T-helper 17 cell (primary cell): ENCODE data around the gene MERTK. TPM values are rescaled to one million over a fixed set of nuclear protein-coding genes. Genes with fewer than 3 reads are reported as not detected.
A peak's percentile ranks its signal among the peaks of the same experiment; 100 is the strongest.
"Not testable (repeated sequence)": the region's sequence is repeated elsewhere in the genome, so short reads cannot be mapped to it uniquely, and the experiment has no call there.

Experiments
- ATAC-seq: fragments of 150-1000 bp; cut with Tn5 transposase; 2 replicates; pipeline ENCODE4 v1.10.0; 2021; ENCODE audit warnings: mild to moderate bottlenecking, moderate library complexity
- DNase-seq, 3 donors: peaks; one replicate each; pipeline versions ENCODE4 v3.0.0 to v3.0.0-alpha.2; 2020 to 2021
- H3K9me3 ChIP-seq: one replicate; pipeline ENCODE4 v1.7.0; 2013; ENCODE audit warnings: low read length, mild to moderate bottlenecking; ENCODE audit not compliant: control insufficient read depth, poor library complexity, severe bottlenecking
- H3K27ac Mint-ChIP-seq: one replicate; pipeline ENCODE4 v1.8.0; 2022; ENCODE audit warnings: mild to moderate bottlenecking, moderate library complexity, mixed read lengths
- H3K27me3 Mint-ChIP-seq: one replicate; pipeline ENCODE4 v1.8.0; 2022; ENCODE audit warnings: mixed read lengths
- H3K36me3 Mint-ChIP-seq: one replicate; pipeline ENCODE4 v1.8.0; 2022; ENCODE audit warnings: low read depth, mixed read lengths
- H3K4me1 Mint-ChIP-seq: one replicate; pipeline ENCODE4 v1.8.0; 2022; ENCODE audit warnings: mild to moderate bottlenecking, mixed read lengths
- H3K4me3 Mint-ChIP-seq: one replicate; pipeline ENCODE4 v1.8.0; 2022; ENCODE audit warnings: mild to moderate bottlenecking, moderate library complexity, mixed read lengths
- total RNA-seq, 4 donors: library from RNA in 2 of 4; stranded (reverse) in 2 of 4; gene quantifications; one replicate each; pipeline ENCODE4 v1.2.3 and lab custom pipeline; 2022 to 2026

The MERTK gene
- total RNA-seq, 2 donors from 2014 or later, result 0.12 to 0.13 TPM

DNA sequence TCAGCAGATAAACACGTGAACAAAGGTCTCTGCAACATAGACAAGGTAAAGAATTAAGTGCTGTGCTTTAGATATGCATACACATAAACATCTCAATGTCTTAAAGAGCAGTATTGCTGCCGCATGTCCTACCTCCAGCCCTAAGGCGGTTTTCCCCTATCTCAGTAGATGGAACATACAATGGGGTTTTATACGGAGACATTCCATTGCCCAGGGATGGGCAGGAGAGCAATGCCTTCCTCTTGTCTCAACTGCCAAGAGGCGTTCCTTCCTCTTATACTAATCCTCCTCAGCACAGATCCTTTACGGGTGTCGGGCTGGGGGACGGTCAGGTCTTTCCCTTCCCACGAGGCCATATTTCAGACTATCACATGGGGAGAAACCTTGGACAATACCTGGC lies 64.7 kb downstream of the MERTK start:
- H3K4me1 Mint-ChIP-seq, DNase-seq, H3K4me3 Mint-ChIP-seq, H3K27ac Mint-ChIP-seq, H3K9me3 ChIP-seq, H3K36me3 Mint-ChIP-seq, ATAC-seq: not testable (repeated sequence)
- H3K27me3 Mint-ChIP-seq, result peaks cover 21% of the 10 kb centered on the region

DNA sequence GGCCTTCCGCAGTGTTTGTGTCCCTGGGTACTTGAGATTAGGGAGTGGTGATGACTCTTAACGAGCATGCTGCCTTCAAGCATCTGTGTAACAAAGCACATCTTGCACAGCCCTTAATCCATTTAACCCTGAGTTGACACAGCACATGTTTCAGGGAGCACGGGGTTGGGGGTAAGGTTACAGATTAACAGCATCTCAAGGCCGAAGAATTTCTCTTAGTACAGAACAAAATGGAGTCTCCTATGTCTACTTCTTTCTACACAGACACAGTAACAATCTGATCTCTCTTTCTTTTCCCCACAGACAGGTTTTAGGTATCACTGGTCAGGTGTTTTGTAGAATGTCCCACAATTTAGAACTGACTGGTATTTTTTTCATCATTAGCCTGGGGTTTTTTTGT lies 65.1 kb downstream of the MERTK start:
- not testable (repeated sequence) for DNase-seq, H3K4me3 Mint-ChIP-seq, H3K4me1 Mint-ChIP-seq, H3K27ac Mint-ChIP-seq, ATAC-seq, H3K9me3 ChIP-seq, H3K36me3 Mint-ChIP-seq
- H3K27me3 Mint-ChIP-seq, result peaks cover 19% of the 10 kb centered on the region

DNA sequence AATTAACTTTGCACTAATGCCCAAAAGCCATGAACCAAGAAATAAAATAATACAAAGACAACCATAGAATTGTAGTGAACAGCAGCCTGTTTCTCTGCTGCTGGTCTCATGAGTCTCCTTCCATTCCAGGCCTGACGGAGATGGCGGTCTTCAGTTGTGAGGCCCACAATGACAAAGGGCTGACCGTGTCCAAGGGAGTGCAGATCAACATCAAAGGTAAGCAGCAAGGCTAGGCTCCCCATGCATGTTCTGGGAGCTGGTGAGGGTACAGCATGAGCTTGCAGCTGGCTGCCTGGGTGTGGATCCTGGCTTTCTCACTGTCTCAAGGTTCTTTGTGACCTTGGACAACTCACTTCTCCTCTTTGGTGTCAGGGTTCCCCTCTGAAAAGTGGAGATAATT lies 66.7 kb downstream of the MERTK start:
- no peak for ATAC-seq
- no peak overlapping the region for H3K27ac Mint-ChIP-seq
- H3K27me3 Mint-ChIP-seq, result peaks cover 15% of the 10 kb centered on the region
- no peak for DNase-seq
- no peaks in the 10 kb centered on the region for H3K9me3 ChIP-seq
- H3K4me3 Mint-ChIP-seq, result no peak overlapping the region
- no peaks in the 10 kb centered on the region for H3K36me3 Mint-ChIP-seq
- H3K4me1 Mint-ChIP-seq, result peaks cover 3% of the 10 kb centered on the region

DNA sequence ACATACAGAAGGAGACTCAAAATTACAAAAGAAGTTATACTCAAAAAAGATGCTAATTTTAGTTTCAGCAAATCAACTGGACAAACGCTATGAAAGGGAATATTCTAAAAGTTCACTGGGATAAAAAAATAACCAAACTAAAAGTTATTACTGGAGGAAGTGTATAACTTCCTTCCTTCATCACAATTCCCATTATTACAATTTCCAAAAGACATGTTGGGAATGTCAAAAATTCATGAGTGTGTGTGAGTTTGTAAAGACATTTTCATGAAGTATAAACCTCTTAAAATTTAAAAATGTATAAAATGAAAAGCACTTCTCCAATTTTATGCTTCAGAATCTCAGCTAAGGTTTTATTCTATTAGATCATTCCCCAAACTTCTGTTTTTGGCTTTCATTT lies 67.8 kb downstream of the MERTK start:
- no peaks in the 10 kb centered on the region for H3K9me3 ChIP-seq
- Mint-ChIP-seq H3K36me3 (no peaks in the 10 kb centered on the region), H3K27ac (no peak overlapping the region), H3K27me3 (peaks cover 15% of the 10 kb centered on the region), H3K4me3 (no peak overlapping the region), H3K4me1 (peaks cover 3% of the 10 kb centered on the region)
- ATAC-seq (no peak), DNase-seq (no peak)

DNA sequence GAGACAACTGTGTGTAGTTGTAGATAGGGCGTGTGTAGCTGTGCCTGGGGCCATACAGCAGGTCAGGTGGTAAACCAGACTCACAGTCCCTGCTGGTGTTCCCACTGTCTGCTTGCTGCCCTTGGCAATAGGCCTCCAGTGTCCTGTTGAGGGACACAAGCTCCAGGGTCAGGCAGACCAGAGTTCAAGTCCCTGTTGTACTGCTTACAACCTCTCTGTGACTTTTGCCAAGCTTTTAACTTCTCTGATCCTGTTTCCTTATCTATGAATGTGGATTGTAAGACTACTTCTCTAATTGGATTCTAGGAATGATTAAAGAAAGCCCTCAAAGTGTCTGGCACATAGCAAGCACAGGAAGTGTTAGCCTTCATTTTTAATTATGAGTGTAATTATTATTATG lies 68.6 kb downstream of the MERTK start:
- no peaks in the 10 kb centered on the region for H3K9me3 ChIP-seq
- Mint-ChIP-seq H3K27ac (no peak overlapping the region), H3K27me3 (peaks cover 21% of the 10 kb centered on the region), H3K36me3 (no peaks in the 10 kb centered on the region), H3K4me3 (no peak overlapping the region), H3K4me1 (peaks cover 4% of the 10 kb centered on the region)
- no peak for DNase-seq
- ATAC-seq, result no peak

DNA sequence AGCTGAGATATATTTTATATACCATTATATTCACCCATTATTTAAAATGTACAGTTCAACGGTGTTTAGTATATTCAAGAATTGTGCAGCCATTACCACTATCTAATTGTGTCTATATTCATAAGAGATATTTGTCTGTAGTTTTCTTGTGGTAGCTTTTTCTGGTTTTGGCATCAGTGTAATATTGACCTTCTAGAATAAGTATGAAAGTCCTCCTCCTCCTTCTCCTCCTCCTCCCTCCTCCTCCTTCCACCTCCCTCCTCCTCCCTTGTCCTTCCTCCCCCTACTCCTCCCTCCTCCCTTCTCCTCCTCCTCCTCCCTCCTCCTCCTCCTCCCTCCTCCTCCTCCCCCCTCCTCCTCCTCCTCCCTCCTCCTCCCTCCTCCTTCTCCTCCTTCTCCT lies 72.0 kb downstream of the MERTK start:
- Mint-ChIP-seq H3K27me3 (peaks cover 28% of the 10 kb centered on the region), H3K27ac (no peak overlapping the region), H3K36me3 (peaks cover 5% of the 10 kb centered on the region), H3K4me1 (peaks cover 7% of the 10 kb centered on the region), H3K4me3 (no peak overlapping the region)
- DNase-seq (no peak), ATAC-seq (no peak)
- no peaks in the 10 kb centered on the region for H3K9me3 ChIP-seq

DNA sequence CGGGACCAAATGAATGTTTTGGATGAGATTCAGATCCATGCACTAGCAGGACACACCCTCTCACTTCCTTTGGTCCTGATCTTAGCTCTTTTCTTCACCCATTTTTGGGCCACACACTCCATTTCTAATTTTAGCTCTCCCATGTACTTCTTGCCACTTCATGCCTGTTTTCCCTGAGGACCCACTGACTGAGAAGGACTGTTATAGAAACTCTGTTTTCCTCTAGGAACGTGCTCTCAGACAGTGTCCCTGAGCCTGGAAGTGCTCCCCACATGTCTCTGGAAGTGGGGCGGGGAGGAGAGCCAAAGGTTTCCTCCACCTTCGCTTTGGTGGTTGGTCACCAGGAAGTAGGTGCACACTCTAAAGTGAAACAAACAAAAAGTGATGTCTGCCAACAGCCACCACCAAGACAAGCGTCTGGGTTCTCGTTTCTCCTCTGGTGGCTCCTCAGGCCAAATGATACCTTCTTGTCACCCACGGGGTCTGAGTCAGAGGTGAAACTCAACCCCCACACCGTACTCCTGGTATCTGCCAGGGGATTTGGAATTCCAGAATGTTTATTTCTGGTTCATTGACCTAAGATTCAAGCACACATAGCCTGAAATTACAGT lies 74.7 kb downstream of the MERTK start:
- DNase-seq, result no peak
- H3K4me3 Mint-ChIP-seq, result no peak overlapping the region
- H3K9me3 ChIP-seq, result no peaks in the 10 kb centered on the region
- peaks cover 5% of the 10 kb centered on the region for H3K4me1 Mint-ChIP-seq
- peaks cover 23% of the 10 kb centered on the region for H3K27me3 Mint-ChIP-seq
- no peak overlapping the region for H3K27ac Mint-ChIP-seq
- H3K36me3 Mint-ChIP-seq, result peaks cover 5% of the 10 kb centered on the region
- no peak for ATAC-seq

DNA sequence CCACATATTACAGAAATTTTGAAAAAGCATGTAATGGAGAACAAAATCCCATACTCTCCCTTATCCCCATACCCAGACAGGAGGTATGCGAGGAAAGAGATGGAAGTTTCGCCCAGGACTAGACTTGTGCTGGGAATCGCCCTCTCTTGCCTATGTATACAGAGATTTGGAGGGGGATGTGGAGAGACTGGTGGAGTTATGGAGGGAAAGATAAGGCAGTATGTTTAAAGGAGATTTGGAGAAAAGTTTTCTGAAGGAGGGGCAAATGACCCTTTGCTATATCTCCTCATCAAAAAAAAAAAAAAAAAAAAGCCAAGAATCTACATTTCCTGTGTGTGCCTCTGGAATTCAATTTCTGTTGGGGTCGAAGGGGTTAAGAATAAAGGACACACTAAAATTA lies 75.3 kb downstream of the MERTK start:
- no peaks in the 10 kb centered on the region for H3K9me3 ChIP-seq
- H3K36me3 Mint-ChIP-seq, result peaks cover 5% of the 10 kb centered on the region
- peaks cover 23% of the 10 kb centered on the region for H3K27me3 Mint-ChIP-seq
- ATAC-seq (no peak), DNase-seq (no peak)
- H3K27ac Mint-ChIP-seq, result no peak overlapping the region
- peaks cover 5% of the 10 kb centered on the region for H3K4me1 Mint-ChIP-seq
- H3K4me3 Mint-ChIP-seq, result no peak overlapping the region

DNA sequence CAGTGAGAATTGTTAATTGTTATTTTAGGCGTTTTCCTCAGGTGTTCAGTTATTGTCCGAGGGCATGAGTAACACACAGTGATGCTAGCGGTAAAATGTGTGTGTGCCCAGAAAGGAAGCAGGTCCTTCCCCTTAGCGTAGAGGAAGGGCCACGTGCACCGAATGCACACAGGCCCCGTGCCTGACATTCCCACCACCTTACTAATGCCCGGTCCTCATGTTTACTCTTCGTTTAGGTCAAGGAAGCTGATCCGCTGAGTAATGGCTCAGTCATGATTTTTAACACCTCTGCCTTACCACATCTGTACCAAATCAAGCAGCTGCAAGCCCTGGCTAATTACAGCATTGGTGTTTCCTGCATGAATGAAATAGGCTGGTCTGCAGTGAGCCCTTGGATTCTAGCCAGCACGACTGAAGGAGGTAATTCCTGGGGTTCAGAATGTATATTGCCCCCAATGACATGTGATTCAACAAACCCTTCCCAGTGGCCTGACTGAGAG lies 76.7 kb downstream of the MERTK start:
- Mint-ChIP-seq H3K4me1 (peaks cover 5% of the 10 kb centered on the region), H3K27me3 (peaks cover 23% of the 10 kb centered on the region), H3K36me3 (peaks cover 5% of the 10 kb centered on the region), H3K27ac (no peak overlapping the region), H3K4me3 (no peak overlapping the region)
- no peak for ATAC-seq
- no peak for DNase-seq
- H3K9me3 ChIP-seq, result no peaks in the 10 kb centered on the region

DNA sequence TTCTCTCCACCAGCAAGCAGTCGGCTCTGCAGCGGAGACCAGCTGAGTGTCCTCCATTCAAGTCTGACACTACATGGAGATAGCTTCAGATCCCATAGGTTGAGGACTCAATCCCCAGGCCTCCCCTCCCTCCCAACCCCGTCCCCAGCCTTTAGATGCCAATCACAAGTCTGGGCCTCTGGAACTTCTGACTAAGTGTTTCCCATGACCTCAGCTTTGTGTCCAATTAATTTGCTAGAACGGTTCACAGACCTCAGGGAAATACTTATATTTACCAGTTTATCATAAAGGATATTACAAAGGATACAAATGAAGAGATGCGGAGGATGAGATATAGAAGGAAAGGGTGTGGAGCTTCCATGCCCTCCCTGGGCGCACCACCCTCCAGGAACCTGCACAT lies 77.4 kb downstream of the MERTK start:
- Mint-ChIP-seq H3K27me3 (peaks cover 23% of the 10 kb centered on the region), H3K27ac (no peak overlapping the region), H3K4me3 (no peak overlapping the region), H3K4me1 (peaks cover 5% of the 10 kb centered on the region), H3K36me3 (peaks cover 5% of the 10 kb centered on the region)
- H3K9me3 ChIP-seq, result no peaks in the 10 kb centered on the region
- DNase-seq (no peak), ATAC-seq (no peak)

DNA sequence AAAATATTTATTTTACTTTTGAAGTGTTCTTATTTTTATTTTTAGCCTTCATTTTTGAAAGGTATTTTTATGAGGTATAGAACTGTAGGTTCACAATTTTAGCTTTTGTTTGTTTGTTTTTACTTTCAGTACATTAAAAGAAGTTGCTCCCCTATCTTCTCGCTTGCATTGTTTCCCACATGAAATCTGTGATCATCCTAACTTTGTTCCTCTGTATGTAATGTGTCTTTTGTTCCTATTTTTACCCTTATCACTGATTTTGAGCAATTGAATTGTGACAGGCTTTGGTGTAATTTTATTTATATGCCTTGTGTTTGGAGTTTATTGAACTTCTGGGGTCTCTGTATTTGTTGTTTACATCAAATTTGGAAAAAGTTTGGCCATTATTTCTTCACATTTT lies 78.8 kb downstream of the MERTK start:
- Mint-ChIP-seq H3K36me3 (peaks cover 5% of the 10 kb centered on the region), H3K4me1 (peaks cover 3% of the 10 kb centered on the region), H3K27ac (no peak overlapping the region), H3K27me3 (peaks cover 16% of the 10 kb centered on the region), H3K4me3 (no peak overlapping the region)
- ATAC-seq (no peak), DNase-seq (no peak)
- no peaks in the 10 kb centered on the region for H3K9me3 ChIP-seq

DNA sequence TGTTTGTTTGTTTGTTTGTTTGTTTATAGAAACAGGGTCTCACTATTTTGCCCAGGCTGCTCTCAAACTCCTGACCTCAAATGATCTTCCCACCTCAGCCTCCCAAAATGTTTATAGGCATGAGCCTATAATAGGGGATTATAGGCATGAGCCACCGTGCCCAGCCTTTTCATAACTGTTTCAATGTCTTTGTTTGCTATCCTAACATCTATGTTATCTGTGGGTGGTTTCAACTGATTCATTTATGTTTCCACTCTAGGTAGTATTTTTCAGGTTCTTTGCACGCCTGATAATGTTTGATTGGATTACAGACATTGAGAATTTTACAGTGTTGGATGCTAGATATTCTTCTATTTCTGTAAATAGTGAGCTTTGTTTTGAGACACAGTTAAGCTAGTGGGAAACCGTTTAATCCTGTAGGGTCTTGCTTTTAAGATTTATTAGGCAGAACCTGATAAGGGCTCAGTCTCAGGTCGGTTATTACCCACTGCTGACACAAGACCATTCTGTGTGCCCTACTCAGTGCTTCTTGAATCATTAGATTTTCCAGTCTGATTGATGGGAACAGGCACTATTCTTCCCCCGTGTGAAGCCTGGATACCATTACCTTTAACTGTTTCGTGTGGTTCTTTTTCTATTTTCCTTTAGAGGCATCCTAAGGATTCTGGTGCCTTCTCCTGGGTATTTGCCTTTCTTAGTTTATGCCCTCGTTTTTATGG lies 80.2 kb downstream of the MERTK start:
- H3K27ac Mint-ChIP-seq, result no peak overlapping the region
- no peaks in the 10 kb centered on the region for H3K9me3 ChIP-seq
- DNase-seq, result no peak
- peaks cover 5% of the 10 kb centered on the region for H3K4me1 Mint-ChIP-seq
- peaks cover 11% of the 10 kb centered on the region for H3K27me3 Mint-ChIP-seq
- no peak for ATAC-seq
- H3K36me3 Mint-ChIP-seq, result peaks cover 2% of the 10 kb centered on the region
- no peak overlapping the region for H3K4me3 Mint-ChIP-seq

DNA sequence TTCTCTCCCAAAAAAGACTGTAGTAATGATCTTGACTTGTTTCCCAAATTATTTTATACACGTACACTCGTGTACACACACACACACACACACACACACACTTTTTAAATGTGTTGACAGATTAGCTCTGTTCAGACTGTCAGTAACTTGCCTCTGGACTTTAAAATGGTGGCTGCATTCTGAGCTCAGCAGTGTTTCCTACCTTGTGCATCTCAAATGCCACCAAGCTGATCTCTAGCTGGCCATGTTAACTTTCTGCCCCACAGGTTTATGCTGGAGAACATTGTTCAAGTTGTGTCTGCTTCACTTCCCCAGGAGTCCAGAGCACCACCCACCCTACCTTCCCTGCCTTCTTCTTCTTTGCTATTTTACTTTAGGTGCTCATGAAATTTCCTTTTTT lies 83.3 kb downstream of the MERTK start:
- H3K9me3 ChIP-seq, result no peaks in the 10 kb centered on the region
- Mint-ChIP-seq H3K27ac (no peak overlapping the region), H3K4me3 (no peak overlapping the region), H3K27me3 (peaks cover 13% of the 10 kb centered on the region), H3K36me3 (no peaks in the 10 kb centered on the region), H3K4me1 (peaks cover 5% of the 10 kb centered on the region)
- ATAC-seq (no peak), DNase-seq (no peak)

DNA sequence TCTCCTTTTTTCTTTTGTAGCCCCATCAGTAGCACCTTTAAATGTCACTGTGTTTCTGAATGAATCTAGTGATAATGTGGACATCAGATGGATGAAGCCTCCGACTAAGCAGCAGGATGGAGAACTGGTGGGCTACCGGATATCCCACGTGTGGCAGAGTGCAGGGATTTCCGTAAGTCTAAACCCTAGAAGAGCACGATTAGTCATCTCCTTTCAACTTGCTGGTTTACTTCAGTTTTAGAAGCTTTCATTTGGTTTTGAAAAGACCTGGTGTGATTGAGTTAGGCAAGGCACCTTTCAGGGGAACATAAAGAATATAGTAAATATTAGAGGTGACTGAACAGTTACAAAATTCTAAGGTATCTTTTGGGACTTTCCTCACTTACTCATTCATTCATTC lies 84.4 kb downstream of the MERTK start:
- no peaks in the 10 kb centered on the region for H3K36me3 Mint-ChIP-seq
- H3K9me3 ChIP-seq, result no peaks in the 10 kb centered on the region
- H3K4me1 Mint-ChIP-seq, result peaks cover 5% of the 10 kb centered on the region
- ATAC-seq, result no peak
- DNase-seq, result no peak
- no peak overlapping the region for H3K4me3 Mint-ChIP-seq
- peak overlapping the region; percentile 48 for H3K27ac Mint-ChIP-seq
- H3K27me3 Mint-ChIP-seq, result peaks cover 13% of the 10 kb centered on the region
